ENCODE data around the gene NES. TPM values are rescaled to one million over a fixed set of nuclear protein-coding genes. Genes with fewer than 3 reads are reported as not detected.

NES gene
- total RNA-seq, 1 experiment from 2014 or later, result 56.3 TPM

DNA sequence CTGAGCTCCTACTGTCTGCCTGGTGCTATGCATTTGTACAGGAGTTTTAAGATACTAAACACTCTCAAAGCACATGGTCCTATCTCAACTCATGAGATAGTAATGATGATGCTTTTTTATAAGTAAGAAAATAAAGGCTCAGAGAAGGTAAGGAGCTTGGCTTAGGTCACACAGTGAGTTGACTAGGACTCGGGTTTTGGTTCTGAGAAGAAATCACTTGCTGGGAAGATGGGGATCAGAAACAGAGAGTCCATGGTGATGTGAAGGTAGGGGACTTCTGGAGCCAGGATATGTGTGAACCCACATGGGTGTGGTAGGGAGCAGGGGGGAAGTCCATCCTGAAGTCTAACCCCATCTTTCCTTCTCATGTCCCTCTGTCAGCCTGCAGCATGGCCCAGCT lies 31.5 kb downstream of the NES start:
- H3K27me3 ChIP-seq (ENCODE audit: control insufficient read depth, insufficient read depth, low read length), result no peaks in the 10 kb centered on the region
- POLR2A ChIA-PET, result no interaction called here

DNA sequence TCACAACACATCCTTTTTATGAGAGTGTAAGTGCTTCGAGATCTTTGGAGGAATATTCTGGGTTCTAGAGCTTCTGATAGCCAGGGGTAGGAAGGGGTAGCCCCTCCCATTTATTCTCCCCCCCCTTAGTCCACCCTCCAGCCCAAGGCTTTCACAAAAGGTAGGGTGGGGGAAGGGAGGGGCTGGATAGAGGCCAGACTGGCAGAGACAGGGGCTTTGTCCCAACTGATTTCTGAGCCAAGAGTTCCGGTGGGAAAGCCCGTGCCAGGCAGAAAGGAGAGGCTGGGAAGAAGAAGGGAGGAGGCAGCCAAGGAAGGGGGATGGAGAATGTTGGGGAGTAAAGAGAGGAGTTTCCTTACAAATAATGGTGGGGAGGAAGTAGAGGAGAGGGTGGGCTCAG lies 32.2 kb downstream of the NES start:
- H3K36me3 ChIP-seq (ENCODE audit: control insufficient read depth, insufficient read depth, low read length), result no peaks in the 10 kb centered on the region
- H3K27me3 ChIP-seq (ENCODE audit: control insufficient read depth, insufficient read depth, low read length), result no peaks in the 10 kb centered on the region
- ChIA-PET CTCF (interaction anchor here (0.6 kb wide), 1 partner anchor 18 kb away, joined by 7 read pairs; no protein-coding TSS in a partner anchor), POLR2A (no interaction called here)
- no peak for TF ChIP-seq SIN3A (IDR thresholded peaks at IDR 0.05; ENCODE audit: borderline replicate concordance, insufficient read depth, low read depth, low read length)
- no peak for TF ChIP-seq POLR2AphosphoS5 (IDR thresholded peaks at IDR 0.05; ENCODE audit: low read depth, low read length)
- TF ChIP-seq, protein P1, sequence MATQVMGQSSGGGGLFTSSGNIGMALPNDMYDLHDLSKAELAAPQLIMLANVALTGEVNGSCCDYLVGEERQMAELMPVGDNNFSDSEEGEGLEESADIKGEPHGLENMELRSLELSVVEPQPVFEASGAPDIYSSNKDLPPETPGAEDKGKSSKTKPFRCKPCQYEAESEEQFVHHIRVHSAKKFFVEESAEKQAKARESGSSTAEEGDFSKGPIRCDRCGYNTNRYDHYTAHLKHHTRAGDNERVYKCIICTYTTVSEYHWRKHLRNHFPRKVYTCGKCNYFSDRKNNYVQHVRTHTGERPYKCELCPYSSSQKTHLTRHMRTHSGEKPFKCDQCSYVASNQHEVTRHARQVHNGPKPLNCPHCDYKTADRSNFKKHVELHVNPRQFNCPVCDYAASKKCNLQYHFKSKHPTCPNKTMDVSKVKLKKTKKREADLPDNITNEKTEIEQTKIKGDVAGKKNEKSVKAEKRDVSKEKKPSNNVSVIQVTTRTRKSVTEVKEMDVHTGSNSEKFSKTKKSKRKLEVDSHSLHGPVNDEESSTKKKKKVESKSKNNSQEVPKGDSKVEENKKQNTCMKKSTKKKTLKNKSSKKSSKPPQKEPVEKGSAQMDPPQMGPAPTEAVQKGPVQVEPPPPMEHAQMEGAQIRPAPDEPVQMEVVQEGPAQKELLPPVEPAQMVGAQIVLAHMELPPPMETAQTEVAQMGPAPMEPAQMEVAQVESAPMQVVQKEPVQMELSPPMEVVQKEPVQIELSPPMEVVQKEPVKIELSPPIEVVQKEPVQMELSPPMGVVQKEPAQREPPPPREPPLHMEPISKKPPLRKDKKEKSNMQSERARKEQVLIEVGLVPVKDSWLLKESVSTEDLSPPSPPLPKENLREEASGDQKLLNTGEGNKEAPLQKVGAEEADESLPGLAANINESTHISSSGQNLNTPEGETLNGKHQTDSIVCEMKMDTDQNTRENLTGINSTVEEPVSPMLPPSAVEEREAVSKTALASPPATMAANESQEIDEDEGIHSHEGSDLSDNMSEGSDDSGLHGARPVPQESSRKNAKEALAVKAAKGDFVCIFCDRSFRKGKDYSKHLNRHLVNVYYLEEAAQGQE (IDR thresholded peaks at IDR 0.05; ENCODE audit: insufficient read depth in 1 of 2, low read depth in 2 of 2, low read length in 1 of 2), result no peak
- TF ChIP-seq CTCF (IDR thresholded peaks at IDR 0.05), result no peak
- no peak for TF ChIP-seq TCF7L2 (IDR thresholded peaks at IDR 0.05; ENCODE audit: low read depth, low read length)
- intact Hi-C loops (cut with micrococcal nuclease; ENCODE audit: unreplicated experiment) (no loop called here), in situ Hi-C loops (cut with HindIII; ENCODE audit: low pct_unique_long_range_greater_than_20kb, low sequenced_read_pairs) (no loop called here)
- H3K9me3 ChIP-seq (ENCODE audit: control insufficient read depth, insufficient read depth, low read depth, low read length), result no peaks in the 10 kb centered on the region
- DNase-seq (ENCODE audit: low read depth, low spot score), result no peak
- no peak overlapping the region for H3K27ac ChIP-seq (ENCODE audit: low read length)
- 0 out of 2 replicates have a peak, but pooled peaks cover 3% of the 10 kb centered on the region for H3K4me1 ChIP-seq (ENCODE audit: control insufficient read depth, insufficient read depth, low read length)
- BruUV-seq (replicated peaks), result no TSS peak
- no peak overlapping the region for H3K4me3 ChIP-seq (ENCODE audit: low read depth in 2 of 2, low read length in 2 of 2)
- ATAC-seq, result no peak

More for the DNA sequence above, 31.5 kb downstream of the NES start:
- no peak for ATAC-seq
- in situ Hi-C loops (cut with HindIII; ENCODE audit: low pct_unique_long_range_greater_than_20kb, low sequenced_read_pairs), result no loop called here
- TF ChIP-seq, protein P1 (IDR thresholded peaks at IDR 0.05; ENCODE audit: insufficient read depth in 1 of 2, low read depth in 2 of 2, low read length in 1 of 2), result no peak
- TF ChIP-seq POLR2AphosphoS5 (IDR thresholded peaks at IDR 0.05; ENCODE audit: low read depth, low read length), result no peak
- no peak for TF ChIP-seq CTCF (IDR thresholded peaks at IDR 0.05)
- no peak for TF ChIP-seq TCF7L2 (IDR thresholded peaks at IDR 0.05; ENCODE audit: low read depth, low read length)
- no peak for TF ChIP-seq SIN3A (IDR thresholded peaks at IDR 0.05; ENCODE audit: borderline replicate concordance, insufficient read depth, low read depth, low read length)
- intact Hi-C loops (cut with micrococcal nuclease; ENCODE audit: unreplicated experiment), result no loop called here
- no peaks in the 10 kb centered on the region for H3K9me3 ChIP-seq (ENCODE audit: control insufficient read depth, insufficient read depth, low read depth, low read length)
- CTCF ChIA-PET, result interaction anchor here (0.6 kb wide), 1 partner anchor 19 kb away, joined by 7 read pairs; no protein-coding TSS in a partner anchor
- no peak for DNase-seq (ENCODE audit: low read depth, low spot score)
- BruUV-seq (replicated peaks), result no TSS peak
- no peak overlapping the region for H3K27ac ChIP-seq (ENCODE audit: low read length)
- H3K4me1 ChIP-seq (ENCODE audit: control insufficient read depth, insufficient read depth, low read length), result no peaks in the 10 kb centered on the region
- H3K36me3 ChIP-seq (ENCODE audit: control insufficient read depth, insufficient read depth, low read length), result no peaks in the 10 kb centered on the region
- no peak overlapping the region for H3K4me3 ChIP-seq (ENCODE audit: low read depth in 2 of 2, low read length in 2 of 2)
